Measurements from ENCODE around the gene SLC7A1. TPM values are rescaled to one million over a fixed set of nuclear protein-coding genes. Genes with fewer than 3 reads are reported as not detected.

SLC7A1 gene
- total and polyA plus RNA-seq, 2 experiments from 2014 or later = 23.0 to 74.7 TPM

DNA sequence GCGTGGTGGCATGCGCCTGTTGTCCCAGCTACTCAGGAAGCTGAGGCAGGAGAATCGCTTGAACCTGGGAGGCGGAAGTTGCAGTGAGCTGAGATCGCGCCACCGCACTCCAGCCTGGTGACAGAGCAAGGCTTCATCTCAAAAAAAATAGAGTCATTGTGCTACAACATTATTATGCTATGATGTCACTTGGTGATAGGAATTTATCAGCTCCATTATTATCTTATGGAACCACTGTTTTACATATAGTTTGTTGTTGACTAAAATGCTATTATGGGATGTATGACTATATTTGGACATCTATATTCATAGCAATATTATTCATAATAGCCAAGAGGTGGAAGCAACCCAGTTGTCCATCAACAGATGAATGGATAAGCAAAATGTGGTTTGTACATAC, 26.4 kb upstream of the SLC7A1 start:
- ATAC-seq (no peak), DNase-seq (ENCODE audit: low spot score) (no peak)
- H3K9me2 ChIP-seq (ENCODE audit: insufficient read depth) = no peaks in the 10 kb centered on the region
- Mint-ChIP-seq H3K27ac (no peak overlapping the region), H3K4me3 (no peak overlapping the region), H3K4me1 (no peaks in the 10 kb centered on the region), H3K36me3 (ENCODE audit: low read depth) (peaks cover 2% of the 10 kb centered on the region; the same call in 2 of the 3 replicates), H3K27me3 (ENCODE audit: insufficient read depth, low read depth, poor library complexity) (no peaks in the 10 kb centered on the region), H3K9me3 (peaks cover 14% of the 10 kb centered on the region; the same call in 2 of the 3 replicates)
- H3K4me3 ChIP-seq = no peak overlapping the region
- H3K4me2 ChIP-seq = no peak overlapping the region
- H3K27ac ChIP-seq (ENCODE audit: low read depth) = no peak overlapping the region
- H2AFZ ChIP-seq = no peak overlapping the region
- H3K4me1 ChIP-seq (ENCODE audit: insufficient read depth) = no peaks in the 10 kb centered on the region
- no peaks in the 10 kb centered on the region for H3K36me3 ChIP-seq (ENCODE audit: insufficient read depth)
- no peaks in the 10 kb centered on the region for H3K79me2 ChIP-seq (replicated peaks; ENCODE audit: insufficient read depth)
- H3F3A ChIP-seq (replicated peaks; ENCODE audit: low read depth) = no peaks in the 10 kb centered on the region
- no peaks in the 10 kb centered on the region for H4K20me1 ChIP-seq (replicated peaks; ENCODE audit: insufficient read depth)
- TF ChIP-seq JUNB (IDR thresholded peaks at IDR 0.05; ENCODE audit: unreplicated experiment) (no peak), REST (IDR thresholded peaks at IDR 0.05; ENCODE audit: unreplicated experiment) (no peak), NANOG (IDR thresholded peaks at IDR 0.05; ENCODE audit: borderline replicate concordance) (no peak), ZNF114 (CRISPR knock-in tag; IDR thresholded peaks at IDR 0.05) (no peak), ETS1 (IDR thresholded peaks at IDR 0.05) (no peak), POLR2AphosphoS5 (IDR thresholded peaks at IDR 0.05; ENCODE audit: low read depth) (no peak), EZH2phosphoT487 (IDR thresholded peaks at IDR 0.05; ENCODE audit: unreplicated experiment) (no peak), EZH2 (IDR thresholded peaks at IDR 0.05; ENCODE audit: low read depth, unreplicated experiment) (no peak), STAT1 (IDR thresholded peaks at IDR 0.05; ENCODE audit: unreplicated experiment) (no peak), ZNF331 (CRISPR knock-in tag; IDR thresholded peaks at IDR 0.05; ENCODE audit: low read depth) (no peak), CREB1 (CRISPR knock-in tag; IDR thresholded peaks at IDR 0.05; ENCODE audit: low read depth) (no peak)
- TF ChIP-seq, protein P1, sequence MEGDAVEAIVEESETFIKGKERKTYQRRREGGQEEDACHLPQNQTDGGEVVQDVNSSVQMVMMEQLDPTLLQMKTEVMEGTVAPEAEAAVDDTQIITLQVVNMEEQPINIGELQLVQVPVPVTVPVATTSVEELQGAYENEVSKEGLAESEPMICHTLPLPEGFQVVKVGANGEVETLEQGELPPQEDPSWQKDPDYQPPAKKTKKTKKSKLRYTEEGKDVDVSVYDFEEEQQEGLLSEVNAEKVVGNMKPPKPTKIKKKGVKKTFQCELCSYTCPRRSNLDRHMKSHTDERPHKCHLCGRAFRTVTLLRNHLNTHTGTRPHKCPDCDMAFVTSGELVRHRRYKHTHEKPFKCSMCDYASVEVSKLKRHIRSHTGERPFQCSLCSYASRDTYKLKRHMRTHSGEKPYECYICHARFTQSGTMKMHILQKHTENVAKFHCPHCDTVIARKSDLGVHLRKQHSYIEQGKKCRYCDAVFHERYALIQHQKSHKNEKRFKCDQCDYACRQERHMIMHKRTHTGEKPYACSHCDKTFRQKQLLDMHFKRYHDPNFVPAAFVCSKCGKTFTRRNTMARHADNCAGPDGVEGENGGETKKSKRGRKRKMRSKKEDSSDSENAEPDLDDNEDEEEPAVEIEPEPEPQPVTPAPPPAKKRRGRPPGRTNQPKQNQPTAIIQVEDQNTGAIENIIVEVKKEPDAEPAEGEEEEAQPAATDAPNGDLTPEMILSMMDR (conservative IDR thresholded peaks at IDR 0.05; ENCODE audit: low read depth in 2 of 2) = no peak
- TF ChIP-seq, protein P2, sequence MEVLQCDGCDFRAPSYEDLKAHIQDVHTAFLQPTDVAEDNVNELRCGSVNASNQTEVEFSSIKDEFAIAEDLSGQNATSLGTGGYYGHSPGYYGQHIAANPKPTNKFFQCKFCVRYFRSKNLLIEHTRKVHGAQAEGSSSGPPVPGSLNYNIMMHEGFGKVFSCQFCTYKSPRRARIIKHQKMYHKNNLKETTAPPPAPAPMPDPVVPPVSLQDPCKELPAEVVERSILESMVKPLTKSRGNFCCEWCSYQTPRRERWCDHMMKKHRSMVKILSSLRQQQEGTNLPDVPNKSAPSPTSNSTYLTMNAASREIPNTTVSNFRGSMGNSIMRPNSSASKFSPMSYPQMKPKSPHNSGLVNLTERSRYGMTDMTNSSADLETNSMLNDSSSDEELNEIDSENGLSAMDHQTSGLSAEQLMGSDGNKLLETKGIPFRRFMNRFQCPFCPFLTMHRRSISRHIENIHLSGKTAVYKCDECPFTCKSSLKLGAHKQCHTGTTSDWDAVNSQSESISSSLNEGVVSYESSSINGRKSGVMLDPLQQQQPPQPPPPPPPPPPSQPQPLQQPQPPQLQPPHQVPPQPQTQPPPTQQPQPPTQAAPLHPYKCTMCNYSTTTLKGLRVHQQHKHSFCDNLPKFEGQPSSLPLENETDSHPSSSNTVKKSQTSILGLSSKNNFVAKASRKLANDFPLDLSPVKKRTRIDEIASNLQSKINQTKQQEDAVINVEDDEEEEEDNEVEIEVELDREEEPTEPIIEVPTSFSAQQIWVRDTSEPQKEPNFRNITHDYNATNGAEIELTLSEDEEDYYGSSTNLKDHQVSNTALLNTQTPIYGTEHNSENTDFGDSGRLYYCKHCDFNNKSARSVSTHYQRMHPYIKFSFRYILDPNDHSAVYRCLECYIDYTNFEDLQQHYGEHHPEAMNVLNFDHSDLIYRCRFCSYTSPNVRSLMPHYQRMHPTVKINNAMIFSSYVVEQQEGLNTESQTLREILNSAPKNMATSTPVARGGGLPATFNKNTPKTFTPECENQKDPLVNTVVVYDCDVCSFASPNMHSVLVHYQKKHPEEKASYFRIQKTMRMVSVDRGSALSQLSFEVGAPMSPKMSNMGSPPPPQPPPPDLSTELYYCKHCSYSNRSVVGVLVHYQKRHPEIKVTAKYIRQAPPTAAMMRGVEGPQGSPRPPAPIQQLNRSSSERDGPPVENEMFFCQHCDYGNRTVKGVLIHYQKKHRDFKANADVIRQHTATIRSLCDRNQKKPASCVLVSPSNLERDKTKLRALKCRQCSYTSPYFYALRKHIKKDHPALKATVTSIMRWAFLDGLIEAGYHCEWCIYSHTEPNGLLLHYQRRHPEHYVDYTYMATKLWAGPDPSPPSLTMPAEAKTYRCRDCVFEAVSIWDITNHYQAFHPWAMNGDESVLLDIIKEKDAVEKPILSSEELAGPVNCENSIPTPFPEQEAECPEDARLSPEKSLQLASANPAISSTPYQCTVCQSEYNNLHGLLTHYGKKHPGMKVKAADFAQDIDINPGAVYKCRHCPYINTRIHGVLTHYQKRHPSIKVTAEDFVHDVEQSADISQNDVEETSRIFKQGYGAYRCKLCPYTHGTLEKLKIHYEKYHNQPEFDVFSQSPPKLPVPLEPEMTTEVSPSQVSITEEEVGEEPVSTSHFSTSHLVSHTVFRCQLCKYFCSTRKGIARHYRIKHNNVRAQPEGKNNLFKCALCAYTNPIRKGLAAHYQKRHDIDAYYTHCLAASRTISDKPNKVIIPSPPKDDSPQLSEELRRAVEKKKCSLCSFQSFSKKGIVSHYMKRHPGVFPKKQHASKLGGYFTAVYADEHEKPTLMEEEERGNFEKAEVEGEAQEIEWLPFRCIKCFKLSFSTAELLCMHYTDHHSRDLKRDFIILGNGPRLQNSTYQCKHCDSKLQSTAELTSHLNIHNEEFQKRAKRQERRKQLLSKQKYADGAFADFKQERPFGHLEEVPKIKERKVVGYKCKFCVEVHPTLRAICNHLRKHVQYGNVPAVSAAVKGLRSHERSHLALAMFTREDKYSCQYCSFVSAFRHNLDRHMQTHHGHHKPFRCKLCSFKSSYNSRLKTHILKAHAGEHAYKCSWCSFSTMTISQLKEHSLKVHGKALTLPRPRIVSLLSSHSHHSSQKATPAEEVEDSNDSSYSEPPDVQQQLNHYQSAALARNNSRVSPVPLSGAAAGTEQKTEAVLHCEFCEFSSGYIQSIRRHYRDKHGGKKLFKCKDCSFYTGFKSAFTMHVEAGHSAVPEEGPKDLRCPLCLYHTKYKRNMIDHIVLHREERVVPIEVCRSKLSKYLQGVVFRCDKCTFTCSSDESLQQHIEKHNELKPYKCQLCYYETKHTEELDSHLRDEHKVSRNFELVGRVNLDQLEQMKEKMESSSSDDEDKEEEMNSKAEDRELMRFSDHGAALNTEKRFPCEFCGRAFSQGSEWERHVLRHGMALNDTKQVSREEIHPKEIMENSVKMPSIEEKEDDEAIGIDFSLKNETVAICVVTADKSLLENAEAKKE (CRISPR knock-in tag; IDR thresholded peaks at IDR 0.05) = no peak
- H3K27me3 ChIP-seq (ENCODE audit: insufficient read depth) = no peaks in the 10 kb centered on the region
